ENCODE measurements around the gene ADM.

ADM gene

GRCh38 chr11:10309163-10310093, 4.6 kb downstream of the ADM start:
- in situ Hi-C loops (cut with MboI; ENCODE audit: low sequenced_read_pairs): no loop called here

- in situ Hi-C loops (cut with MboI; ENCODE audit: low sequenced_read_pairs): no loop called here
Measured at GRCh38 chr11:10310301-10310841, 5.5 kb downstream of the ADM start.

- in situ Hi-C loops (cut with MboI; ENCODE audit: low sequenced_read_pairs): no loop called here
Measured at GRCh38 chr11:10311802-10312201, 6.9 kb downstream of the ADM start.

- in situ Hi-C loops (cut with MboI; ENCODE audit: low sequenced_read_pairs): no loop called here
Measured at GRCh38 chr11:10314199-10315072, 9.6 kb downstream of the ADM start.

- in situ Hi-C loops (cut with MboI; ENCODE audit: low sequenced_read_pairs): no loop called here
Measured at GRCh38 chr11:10315083-10315482, 10.2 kb downstream of the ADM start.

- in situ Hi-C loops (cut with MboI; ENCODE audit: low sequenced_read_pairs): no loop called here
Measured at GRCh38 chr11:10317151-10317755, 12.4 kb downstream of the ADM start.

GRCh38 chr11:10317776-10318526, 13.1 kb downstream of the ADM start:
- in situ Hi-C loops (cut with MboI; ENCODE audit: low sequenced_read_pairs): no loop called here

- in situ Hi-C loops (cut with MboI; ENCODE audit: low sequenced_read_pairs): no loop called here
Measured at GRCh38 chr11:10318527-10318802, 13.6 kb downstream of the ADM start.

- in situ Hi-C loops (cut with MboI; ENCODE audit: low sequenced_read_pairs): no loop called here
Measured at GRCh38 chr11:10319702-10320558, 15.1 kb downstream of the ADM start.

GRCh38 chr11:10320736-10321465, 16.0 kb downstream of the ADM start:
- in situ Hi-C loops (cut with MboI; ENCODE audit: low sequenced_read_pairs): no loop called here

GRCh38 chr11:10322401-10322800, 17.5 kb downstream of the ADM start:
- in situ Hi-C loops (cut with MboI; ENCODE audit: low sequenced_read_pairs): no loop called here

GRCh38 chr11:10322830-10323792, 18.2 kb downstream of the ADM start:
- in situ Hi-C loops (cut with MboI; ENCODE audit: low sequenced_read_pairs): no loop called here

- in situ Hi-C loops (cut with MboI; ENCODE audit: low sequenced_read_pairs): no loop called here
Measured at GRCh38 chr11:10323793-10324170, 18.9 kb downstream of the ADM start.

- in situ Hi-C loops (cut with MboI; ENCODE audit: low sequenced_read_pairs): no loop called here
Measured at GRCh38 chr11:10324474-10324873, 19.6 kb downstream of the ADM start.

- in situ Hi-C loops (cut with MboI; ENCODE audit: low sequenced_read_pairs): no loop called here
Measured at GRCh38 chr11:10325277-10326011, 20.6 kb downstream of the ADM start.

GRCh38 chr11:10326012-10326964, 21.4 kb downstream of the ADM start:
- in situ Hi-C loops (cut with MboI; ENCODE audit: low sequenced_read_pairs): no loop called here
